Body of pancreas (tissue), 4 donors: ENCODE results near the gene IER2. TPM values are rescaled to one million over a fixed set of nuclear protein-coding genes. Genes with fewer than 3 reads are reported as not detected.
A peak's percentile ranks its signal among the peaks of the same experiment; 100 is the strongest.

Experiments used
- ATAC-seq: fragments of 150-250 bp; one replicate; pipeline ENCODE4 v1.9.1; 2016
- DNase-seq, 4 donors: peaks; one replicate each; pipeline ENCODE4 v3.0.0-alpha.2; 2019
- H3K27ac ChIP-seq, 4 donors: fragments of 200-600 bp; sonication (generic); 1 replicate in 3 of 4; 2 replicates in 1 of 4; pipeline versions ENCODE4 v1.5.1 to v1.6.1; 2016 to 2019; ENCODE audit warnings: mild to moderate bottlenecking in 1 of 4, mixed read lengths in 1 of 4, moderate library complexity in 1 of 4
- H3K27me3 ChIP-seq, 2 donors: fragments of 200-600 bp; sonication (generic); one replicate each; pipeline ENCODE4 v1.6.0; 2016; ENCODE audit warnings: mild to moderate bottlenecking in 1 of 2
- H3K36me3 ChIP-seq, 2 donors: fragments of 200-600 bp; sonication (generic); replicated peaks in 1 of 2; 2 replicates each; pipeline ENCODE4 v1.5.1; 2016; ENCODE audit warnings: low read depth in 2 of 2; ENCODE audit not compliant: insufficient read depth in 1 of 2
- H3K4me1 ChIP-seq: fragments of 200-600 bp; sonication (generic); one replicate; pipeline ENCODE4 v1.6.0; 2016
- H3K4me3 ChIP-seq, 2 donors: fragments of 200-600 bp; sonication (generic); 1 replicate in 1 of 2; 2 replicates in 1 of 2; pipeline ENCODE4 v1.5.1; 2016 to 2019
- H3K9me3 ChIP-seq, 3 donors: fragments of 200-600 bp; sonication (generic); 1 replicate in 2 of 3; 2 replicates in 1 of 3; pipeline ENCODE4 v1.5.1; 2016
- CTCF ChIP-seq, 7 experiments: fragments of 450-650 bp in 4 of 7; fragments of 200-600 bp in 3 of 7; sonication (generic) in 3 of 7; IDR thresholded peaks; one replicate each; pipeline ENCODE4 v1.5.1; 2016 to 2019; ENCODE audit warnings: antibody characterized with exemption in 7 of 7
- POLR2A ChIP-seq, 3 donors: fragments of 450-650 bp; IDR thresholded peaks; one replicate each; pipeline ENCODE4 v1.6.1; 2016; ENCODE audit warnings: antibody characterized with exemption in 3 of 3, mild to moderate bottlenecking in 2 of 3
- WGBS, 2 donors: methylation state at CpG; one replicate each; pipeline ENCODE4 v1.1.5; 2017; 5-methylcytosine and 5-hydroxymethylcytosine counted together
- intact Hi-C: fragments of 100-400 bp; cut with DNase I; formaldehyde crosslinking; loops from one replicate; pipeline ENCODE4 v1.15.1; 2023
- total RNA-seq, 2 donors: library from RNA; depleted of rRNA; stranded (reverse); fragments of >200 nt; gene quantifications; one replicate each; pipeline ENCODE4 v1.1.0, GENCODE V29; 2016

The IER2 gene
- total RNA-seq, 2 donors from 2014 or later, result 162 to 857 TPM

GRCh38 chr19:13150931-13151604 lies 857 bp downstream of the IER2 start:
- H3K4me3 ChIP-seq, result peak overlapping the region; percentile 43 to 68
- intact Hi-C loops, result no loop called here
- DNase-seq (peak; percentile 35 to 48 (median 42)), ATAC-seq (no peak)
- peak overlapping the region; percentile 98 to 100 (median 100) for H3K27ac ChIP-seq
- no peaks in the 10 kb centered on the region for H3K36me3 ChIP-seq
- WGBS, 2 donors, result 0% methylated on average over 27 to 33 of the region's 34 CpGs
- H3K4me1 ChIP-seq, result peaks cover 33% of the 10 kb centered on the region
- H3K9me3 ChIP-seq, result no peaks in the 10 kb centered on the region
- H3K27me3 ChIP-seq, result no peaks in the 10 kb centered on the region
- no peak for TF ChIP-seq POLR2A (IDR thresholded peaks at IDR 0.05)
- TF ChIP-seq CTCF (IDR thresholded peaks at IDR 0.05), result no peak

DNA sequence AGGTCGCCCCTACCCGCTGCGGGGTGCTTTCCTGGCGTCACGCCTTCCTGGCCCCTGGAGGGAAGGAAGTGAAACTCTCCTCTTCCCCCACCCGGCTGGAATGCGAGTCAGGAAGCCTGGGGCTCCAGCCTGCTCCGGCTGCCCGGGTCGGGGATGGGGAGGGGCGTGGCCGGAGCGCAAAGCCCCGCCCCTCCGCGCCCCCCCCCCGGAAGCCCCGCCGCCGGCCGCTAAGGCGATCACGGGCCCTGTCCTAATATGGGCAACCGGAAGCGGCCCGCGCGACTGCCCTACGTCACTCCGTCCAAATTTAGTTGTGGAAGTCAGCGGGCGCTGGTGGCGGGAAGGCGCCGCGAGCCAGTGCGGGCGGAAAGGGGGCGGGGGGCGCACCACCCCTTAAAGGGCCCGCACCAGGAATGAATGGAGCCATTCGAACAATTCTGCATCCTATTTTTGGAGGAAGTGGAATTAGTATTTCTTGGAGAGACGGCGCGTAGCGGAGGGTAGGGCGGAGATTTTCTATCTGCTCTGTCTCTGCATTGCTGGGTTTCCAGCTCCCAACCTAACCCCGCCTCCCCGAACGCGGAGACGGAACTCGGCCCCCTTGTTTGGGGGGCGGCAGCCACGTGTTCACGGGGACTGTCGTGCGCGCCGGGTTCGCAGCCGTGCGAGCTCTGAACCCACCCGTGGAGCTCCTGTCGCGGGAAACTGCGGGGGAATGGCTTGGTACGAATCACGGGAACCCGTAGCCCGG lies 1.6 kb downstream of the IER2 start:
- H3K4me1 ChIP-seq, result peaks cover 37% of the 10 kb centered on the region
- no peaks in the 10 kb centered on the region for H3K36me3 ChIP-seq
- H3K4me3 ChIP-seq, result peak overlapping the region; percentile 22 to 78
- no peaks in the 10 kb centered on the region for H3K27me3 ChIP-seq
- WGBS, 2 donors, result 0 to 2% methylated on average over 8 to 71 of the region's 71 CpGs
- no peaks in the 10 kb centered on the region for H3K9me3 ChIP-seq
- ATAC-seq (peak; percentile 57), DNase-seq (peak; percentile 98 to 99 (median 98))
- peak overlapping the region; percentile 98 to 100 (median 100) for H3K27ac ChIP-seq
- TF ChIP-seq POLR2A (IDR thresholded peaks at IDR 0.05) (peak; percentile 98 to 99 (median 99)), CTCF (IDR thresholded peaks at IDR 0.05) (peak in 3 of 7 experiments; percentile 9 to 15 (median 9))
- intact Hi-C loops, result no loop called here

GRCh38 chr19:13152356-13152973 lies 2.3 kb downstream of the IER2 start:
- WGBS, 2 donors, result 0% methylated on average over 4 to 25 of the region's 25 CpGs
- intact Hi-C loops, result no loop called here

GRCh38 chr19:13152974-13153568 lies 2.9 kb downstream of the IER2 start:
- no peaks in the 10 kb centered on the region for H3K36me3 ChIP-seq
- H3K9me3 ChIP-seq, result no peaks in the 10 kb centered on the region
- H3K4me1 ChIP-seq, result peaks cover 44% of the 10 kb centered on the region
- ATAC-seq (peak; percentile 37), DNase-seq (peak; percentile 96 to 98 (median 98))
- intact Hi-C loops, result no loop called here
- WGBS, 2 donors, result 0% methylated on average over 59 of the region's 59 CpGs; no CpG with 5 or more reads in 1 of the 2 donors
- peak overlapping the region; percentile 98 to 100 (median 99) for H3K27ac ChIP-seq
- peak overlapping the region; percentile 78 for H3K4me3 ChIP-seq
- H3K27me3 ChIP-seq, result no peaks in the 10 kb centered on the region
- TF ChIP-seq POLR2A (IDR thresholded peaks at IDR 0.05), result peak; percentile 100
- TF ChIP-seq CTCF (IDR thresholded peaks at IDR 0.05), result peak in 3 of 7 experiments; percentile 16 to 30 (median 23)

More at GRCh38 chr19:13152356-13152973, 2.3 kb downstream of the IER2 start:
- peak overlapping the region; percentile 98 to 100 (median 99) for H3K27ac ChIP-seq
- no peaks in the 10 kb centered on the region for H3K9me3 ChIP-seq
- H3K36me3 ChIP-seq, result no peaks in the 10 kb centered on the region
- TF ChIP-seq CTCF (IDR thresholded peaks at IDR 0.05), result peak in 1 of 7 experiments; percentile 7
- TF ChIP-seq POLR2A (IDR thresholded peaks at IDR 0.05), result no peak
- no peaks in the 10 kb centered on the region for H3K27me3 ChIP-seq
- peak overlapping the region; percentile 22 to 78 for H3K4me3 ChIP-seq
- ATAC-seq, result peak; percentile 0
- peaks cover 42% of the 10 kb centered on the region for H3K4me1 ChIP-seq
- DNase-seq, result no peak
